ENCODE measurements around the gene GPR18. TPM values are rescaled to one million over a fixed set of nuclear protein-coding genes. Genes with fewer than 3 reads are reported as not detected.

Gene GPR18
- total RNA-seq, 1 experiment from 2014 or later = not detected

- H3K4me1 ChIP-seq (ENCODE audit: insufficient read depth, low read length, poor library complexity, severe bottlenecking) = no peaks in the 10 kb centered on the region
- ChIA-PET POLR2A (ENCODE audit: low non-redundant PET) (no interaction called here), CTCF (no interaction called here)
- intact Hi-C loops (cut with micrococcal nuclease; ENCODE audit: unreplicated experiment) = no loop called here
- H3K36me3 ChIP-seq (ENCODE audit: insufficient read depth, low read length, poor library complexity, severe bottlenecking) = no peaks in the 10 kb centered on the region
- TF ChIP-seq EZH2 (IDR thresholded peaks at IDR 0.05; ENCODE audit: borderline replicate concordance, low read depth, low read length, poor library complexity, severe bottlenecking) (no peak), CTCF (conservative IDR thresholded peaks at IDR 0.05; ENCODE audit: low read depth, low read length) (no peak)
- no peak overlapping the region for H3K27ac ChIP-seq (ENCODE audit: low read depth, low read length, poor library complexity, severe bottlenecking)
- BruUV-seq (replicated peaks) = no TSS peak
- H3K4me3 ChIP-seq (ENCODE audit: low read depth, low read length, poor library complexity, severe bottlenecking) = no peak overlapping the region
- no peak for DNase-seq (ENCODE audit: low spot score)
- no peaks in the 10 kb centered on the region for H3K27me3 ChIP-seq (replicated peaks; ENCODE audit: insufficient read depth, low read depth, low read length, poor library complexity)
- peaks cover 6% of the 10 kb centered on the region for H3K9me3 ChIP-seq (ENCODE audit: low read depth, low read length, poor library complexity, severe bottlenecking)
These were observed 40.1 kb downstream of the GPR18 start for GRCh38 chr13:99218126-99218525.

DNA sequence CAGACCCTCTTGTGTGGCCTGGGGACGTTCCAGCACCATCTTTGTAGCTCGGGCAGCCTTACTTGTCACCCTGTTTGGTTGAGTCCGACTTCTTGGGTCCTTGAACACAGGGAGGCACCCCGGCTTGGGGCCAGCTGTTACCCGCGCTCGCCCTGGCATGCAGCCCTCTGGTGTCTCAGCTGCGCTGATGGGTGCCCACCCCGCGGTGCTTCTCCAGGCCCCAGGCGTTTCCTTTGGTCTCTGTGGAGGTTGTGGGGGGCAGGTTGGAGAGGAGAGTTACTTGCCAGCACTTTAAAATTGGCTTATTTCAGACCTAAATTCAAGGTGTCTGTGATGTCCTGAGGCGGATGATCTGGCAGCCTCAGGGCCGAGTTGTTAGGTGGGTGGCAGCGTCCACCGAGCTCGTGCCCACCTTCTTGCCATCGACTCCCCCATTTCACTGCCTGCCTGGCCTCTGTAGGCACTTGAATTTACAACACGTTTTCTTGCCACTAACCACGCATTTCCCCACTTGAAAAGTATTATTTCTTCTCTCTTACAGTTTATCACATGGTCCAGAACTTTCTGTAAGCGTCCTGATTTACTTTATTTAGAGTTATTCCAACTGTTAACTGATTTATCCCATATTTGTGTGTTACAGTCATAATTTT lies 40.6 kb downstream of the GPR18 start:
- TF ChIP-seq CTCF (conservative IDR thresholded peaks at IDR 0.05; ENCODE audit: low read depth, low read length) = no peak
- no peak for TF ChIP-seq EZH2 (IDR thresholded peaks at IDR 0.05; ENCODE audit: borderline replicate concordance, low read depth, low read length, poor library complexity, severe bottlenecking)
- intact Hi-C loops (cut with micrococcal nuclease; ENCODE audit: unreplicated experiment) = no loop called here
- Histone ChIP-seq H3K4me1 (ENCODE audit: insufficient read depth, low read length, poor library complexity, severe bottlenecking) (no peaks in the 10 kb centered on the region), H3K36me3 (ENCODE audit: insufficient read depth, low read length, poor library complexity, severe bottlenecking) (no peaks in the 10 kb centered on the region), H3K27me3 (replicated peaks; ENCODE audit: insufficient read depth, low read depth, low read length, poor library complexity) (no peaks in the 10 kb centered on the region), H3K4me3 (ENCODE audit: low read depth, low read length, poor library complexity, severe bottlenecking) (no peak overlapping the region), H3K9me3 (ENCODE audit: low read depth, low read length, poor library complexity, severe bottlenecking) (peaks cover under 1% of the 10 kb centered on the region), H3K27ac (ENCODE audit: low read depth, low read length, poor library complexity, severe bottlenecking) (no peak overlapping the region)
- ChIA-PET POLR2A (ENCODE audit: low non-redundant PET) (no interaction called here), CTCF (no interaction called here)
- no TSS peak for BruUV-seq (replicated peaks)
- no peak for DNase-seq (ENCODE audit: low spot score)

DNA sequence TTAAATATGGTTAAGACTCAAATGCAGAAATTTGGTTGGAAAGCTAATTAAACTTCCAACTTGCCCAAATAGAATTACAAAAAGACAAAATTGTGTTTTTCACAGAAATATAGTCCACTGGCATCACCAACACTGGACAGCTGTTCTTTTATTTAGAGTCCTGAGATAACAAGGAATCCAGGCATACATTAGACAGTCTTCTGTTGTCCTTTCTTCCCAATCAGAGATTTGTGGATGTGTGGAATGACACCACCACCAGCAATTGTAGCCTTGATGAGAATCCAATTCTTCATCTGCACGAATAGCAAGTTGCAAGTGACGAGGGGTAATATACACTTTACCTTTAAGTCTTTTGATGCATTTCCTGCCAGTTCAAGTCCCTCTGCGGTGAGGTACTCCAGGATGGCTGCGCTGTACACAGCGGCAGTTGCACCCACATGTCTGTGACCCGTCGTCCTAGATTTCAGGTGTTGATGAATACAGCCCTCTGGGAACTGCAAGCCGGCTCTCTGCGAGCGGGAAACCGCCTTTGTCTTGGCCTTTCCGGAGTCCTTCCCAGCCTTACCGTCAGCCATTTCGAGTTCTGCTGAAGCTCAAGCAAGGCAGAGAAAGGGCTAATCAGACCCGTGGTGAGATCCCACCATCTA lies 42.9 kb downstream of the GPR18 start:
- no peak overlapping the region for H3K27ac ChIP-seq (ENCODE audit: low read depth, low read length, poor library complexity, severe bottlenecking)
- TF ChIP-seq EZH2 (IDR thresholded peaks at IDR 0.05; ENCODE audit: borderline replicate concordance, low read depth, low read length, poor library complexity, severe bottlenecking) = no peak
- no peak for TF ChIP-seq CTCF (conservative IDR thresholded peaks at IDR 0.05; ENCODE audit: low read depth, low read length)
- intact Hi-C loops (cut with micrococcal nuclease; ENCODE audit: unreplicated experiment) = no loop called here
- CTCF ChIA-PET = interaction anchor here (0.7 kb wide), 1 partner anchor 9 kb away, joined by 4 read pairs; no protein-coding TSS in a partner anchor
- no peak for DNase-seq (ENCODE audit: low spot score)
- no peaks in the 10 kb centered on the region for H3K36me3 ChIP-seq (ENCODE audit: insufficient read depth, low read length, poor library complexity, severe bottlenecking)
- BruUV-seq (replicated peaks) = no TSS peak
- no peaks in the 10 kb centered on the region for H3K4me1 ChIP-seq (ENCODE audit: insufficient read depth, low read length, poor library complexity, severe bottlenecking)
- POLR2A ChIA-PET (ENCODE audit: low non-redundant PET) = interaction anchor here (1.1 kb wide), 1 partner anchor 14 kb away, joined by 3 read pairs; the partner anchor contains the start of gene UBAC2
- no peaks in the 10 kb centered on the region for H3K27me3 ChIP-seq (replicated peaks; ENCODE audit: insufficient read depth, low read depth, low read length, poor library complexity)
- no peak overlapping the region for H3K4me3 ChIP-seq (ENCODE audit: low read depth, low read length, poor library complexity, severe bottlenecking)
- H3K9me3 ChIP-seq (ENCODE audit: low read depth, low read length, poor library complexity, severe bottlenecking) = no peaks in the 10 kb centered on the region
